GM12873 (cell line): ENCODE measurements around the gene CCDC146.
"Not testable (repeated sequence)": the region's sequence is repeated elsewhere in the genome, so short reads cannot be mapped to it uniquely, and the experiment has no call there.

Experiments
- CTCF ChIP-seq: IDR thresholded peaks from 2 replicates; pipeline ENCODE4 v1.5.1; 2012; ENCODE audit warnings: low read depth, mild to moderate bottlenecking, moderate library complexity, low read length, control low read depth; ENCODE audit not compliant: insufficient read depth; ENCODE audit errors: missing control alignments

The CCDC146 gene

GRCh38 chr7:77121860-77122681, at the start of gene CCDC146:
CCDC146 (plus strand) TSS chr7:77122615; CDS start chr7:77167669, 45,054 bp downstream.
- TF ChIP-seq CTCF: not testable (repeated sequence)

GRCh38 chr7:77157446-77157845, 35.0 kb downstream of the CCDC146 start:
- no peak for TF ChIP-seq CTCF

- no peak for TF ChIP-seq CTCF
Measured at GRCh38 chr7:77181015-77181595, 58.7 kb downstream of the CCDC146 start.

- TF ChIP-seq CTCF: no peak
Measured at GRCh38 chr7:77181734-77182133, 59.3 kb downstream of the CCDC146 start.

GRCh38 chr7:77182261-77182660, 59.8 kb downstream of the CCDC146 start:
- no peak for TF ChIP-seq CTCF

- TF ChIP-seq CTCF: no peak
Measured at GRCh38 chr7:77184463-77184862, 62.0 kb downstream of the CCDC146 start.

- TF ChIP-seq CTCF: no peak
Measured at GRCh38 chr7:77184990-77185389, 62.6 kb downstream of the CCDC146 start.
